ENCODE results near the gene LZTS3. TPM values are rescaled to one million over a fixed set of nuclear protein-coding genes. Genes with fewer than 3 reads are reported as not detected.

Gene LZTS3
- total and polyA plus RNA-seq, 10 donors = 0.64 to 5.5 (median 1.8) TPM

DNA sequence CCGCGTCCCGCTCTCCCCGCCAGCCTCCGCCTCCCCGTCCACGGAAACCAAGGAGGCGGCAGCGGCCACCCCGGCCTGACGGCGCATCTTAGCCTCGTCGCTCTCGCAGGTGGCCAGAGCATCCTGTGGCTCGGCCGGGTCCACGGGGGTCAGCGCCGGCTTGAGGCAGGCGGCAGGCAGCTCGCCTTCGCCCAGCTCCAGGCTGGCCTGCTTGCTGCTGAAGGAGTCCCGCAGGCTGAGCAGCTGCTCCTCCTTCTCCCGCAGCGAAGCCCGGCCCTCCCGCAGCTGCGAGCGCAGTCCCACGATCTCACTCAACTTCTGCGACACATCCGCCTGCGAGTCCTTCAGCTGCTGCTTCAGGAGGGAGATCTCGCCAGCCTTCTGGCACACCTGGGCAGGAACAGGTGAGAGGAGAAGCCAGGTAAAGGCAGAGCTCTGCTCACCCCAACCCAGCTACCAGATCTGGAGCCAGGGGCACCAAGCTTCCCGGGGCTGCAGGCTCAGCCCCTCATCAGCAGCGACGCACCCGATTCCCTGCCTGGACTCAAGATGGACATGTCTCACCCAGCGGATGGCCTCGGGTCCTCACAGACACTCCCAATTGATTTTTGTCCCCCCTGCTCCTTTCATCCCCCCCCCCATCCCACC is 8.5 kb downstream of the LZTS3 start:
- TF ChIP-seq POLR2A (IDR thresholded peaks at IDR 0.05) (no peak), POLR2AphosphoS5 (IDR thresholded peaks at IDR 0.05) (peak in 1 of 3 donors; percentile 1)
- TF ChIP-seq, protein P1, sequence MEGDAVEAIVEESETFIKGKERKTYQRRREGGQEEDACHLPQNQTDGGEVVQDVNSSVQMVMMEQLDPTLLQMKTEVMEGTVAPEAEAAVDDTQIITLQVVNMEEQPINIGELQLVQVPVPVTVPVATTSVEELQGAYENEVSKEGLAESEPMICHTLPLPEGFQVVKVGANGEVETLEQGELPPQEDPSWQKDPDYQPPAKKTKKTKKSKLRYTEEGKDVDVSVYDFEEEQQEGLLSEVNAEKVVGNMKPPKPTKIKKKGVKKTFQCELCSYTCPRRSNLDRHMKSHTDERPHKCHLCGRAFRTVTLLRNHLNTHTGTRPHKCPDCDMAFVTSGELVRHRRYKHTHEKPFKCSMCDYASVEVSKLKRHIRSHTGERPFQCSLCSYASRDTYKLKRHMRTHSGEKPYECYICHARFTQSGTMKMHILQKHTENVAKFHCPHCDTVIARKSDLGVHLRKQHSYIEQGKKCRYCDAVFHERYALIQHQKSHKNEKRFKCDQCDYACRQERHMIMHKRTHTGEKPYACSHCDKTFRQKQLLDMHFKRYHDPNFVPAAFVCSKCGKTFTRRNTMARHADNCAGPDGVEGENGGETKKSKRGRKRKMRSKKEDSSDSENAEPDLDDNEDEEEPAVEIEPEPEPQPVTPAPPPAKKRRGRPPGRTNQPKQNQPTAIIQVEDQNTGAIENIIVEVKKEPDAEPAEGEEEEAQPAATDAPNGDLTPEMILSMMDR (IDR thresholded peaks at IDR 0.05 in 8 of 11, conservative IDR thresholded peaks at IDR 0.05 in 3 of 11) = no peak
- Histone ChIP-seq H3K27me3 (replicated peaks in 1 of 7) (peaks cover 0 to 49% (median 24%) of the 10 kb centered on the region in 7 donors), H3K36me3 (no peaks in the 10 kb centered on the region), H3K4me3 (peak overlapping the region in 3 of 8 donors; percentile 0 to 35 (median 5)), H3K9me3 (no peaks in the 10 kb centered on the region), H3K4me1 (peaks cover 0 to 34% (median 17%) of the 10 kb centered on the region in 6 donors), H3K27ac (peak overlapping the region in 1 of 8 donors; percentile 30)
- DNase-seq = no peak
- intact Hi-C loops (cut with DNase I; ENCODE audit: low total_unique reads) = no loop called here
- WGBS, 5 donors = 73 to 90% (median 82%) methylated on average over 22 to 41 of the region's 41 CpGs

DNA sequence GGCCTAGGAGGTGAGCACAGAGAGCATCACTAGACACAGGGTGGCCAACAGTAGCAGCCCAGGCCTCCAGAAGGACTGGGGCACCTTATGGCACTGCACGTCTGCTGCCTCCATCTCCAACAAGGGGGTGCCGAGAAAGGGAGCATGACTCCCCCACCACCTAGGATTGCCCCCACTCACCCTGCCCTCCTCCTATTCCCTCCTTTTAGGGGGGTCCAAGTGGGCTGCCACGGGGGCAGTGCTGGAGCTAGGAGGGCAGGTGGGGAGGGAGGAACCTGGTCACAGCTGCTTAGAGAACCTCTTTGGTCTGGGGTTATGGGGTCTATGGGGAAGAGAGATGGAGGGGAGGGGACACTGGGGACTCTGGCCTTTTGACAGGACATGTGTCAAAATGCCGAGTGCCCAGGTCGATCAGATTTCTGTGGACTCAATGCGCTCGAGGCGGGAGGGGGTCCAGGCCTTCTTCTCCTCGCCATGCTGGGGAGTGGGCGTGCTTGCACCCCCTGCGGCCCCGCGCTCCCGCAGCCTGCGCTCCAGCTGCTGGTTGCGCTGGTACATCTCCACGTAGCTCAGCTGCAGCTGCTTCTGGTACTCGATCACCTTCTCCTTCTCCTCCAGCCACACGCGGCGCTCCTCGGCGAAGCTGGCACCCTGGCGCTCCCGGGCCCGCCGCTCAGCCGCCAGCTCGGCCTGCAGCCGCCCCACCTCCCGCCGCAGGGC is 9.1 kb downstream of the LZTS3 start:
- Histone ChIP-seq H3K36me3 (no peaks in the 10 kb centered on the region), H3K27ac (no peak overlapping the region), H3K9me3 (no peaks in the 10 kb centered on the region), H3K27me3 (replicated peaks in 1 of 7) (peaks cover 0 to 49% (median 24%) of the 10 kb centered on the region in 7 donors), H3K4me3 (peak overlapping the region in 2 of 8 donors; percentile 0 to 5), H3K4me1 (peaks cover 0 to 35% (median 17%) of the 10 kb centered on the region in 6 donors)
- 79 to 92% (median 86%) methylated on average over 28 to 32 of the region's 32 CpGs for WGBS, 5 donors
- TF ChIP-seq POLR2A (IDR thresholded peaks at IDR 0.05) = no peak
- DNase-seq = no peak
- intact Hi-C loops (cut with DNase I; ENCODE audit: low total_unique reads) = no loop called here

DNA sequence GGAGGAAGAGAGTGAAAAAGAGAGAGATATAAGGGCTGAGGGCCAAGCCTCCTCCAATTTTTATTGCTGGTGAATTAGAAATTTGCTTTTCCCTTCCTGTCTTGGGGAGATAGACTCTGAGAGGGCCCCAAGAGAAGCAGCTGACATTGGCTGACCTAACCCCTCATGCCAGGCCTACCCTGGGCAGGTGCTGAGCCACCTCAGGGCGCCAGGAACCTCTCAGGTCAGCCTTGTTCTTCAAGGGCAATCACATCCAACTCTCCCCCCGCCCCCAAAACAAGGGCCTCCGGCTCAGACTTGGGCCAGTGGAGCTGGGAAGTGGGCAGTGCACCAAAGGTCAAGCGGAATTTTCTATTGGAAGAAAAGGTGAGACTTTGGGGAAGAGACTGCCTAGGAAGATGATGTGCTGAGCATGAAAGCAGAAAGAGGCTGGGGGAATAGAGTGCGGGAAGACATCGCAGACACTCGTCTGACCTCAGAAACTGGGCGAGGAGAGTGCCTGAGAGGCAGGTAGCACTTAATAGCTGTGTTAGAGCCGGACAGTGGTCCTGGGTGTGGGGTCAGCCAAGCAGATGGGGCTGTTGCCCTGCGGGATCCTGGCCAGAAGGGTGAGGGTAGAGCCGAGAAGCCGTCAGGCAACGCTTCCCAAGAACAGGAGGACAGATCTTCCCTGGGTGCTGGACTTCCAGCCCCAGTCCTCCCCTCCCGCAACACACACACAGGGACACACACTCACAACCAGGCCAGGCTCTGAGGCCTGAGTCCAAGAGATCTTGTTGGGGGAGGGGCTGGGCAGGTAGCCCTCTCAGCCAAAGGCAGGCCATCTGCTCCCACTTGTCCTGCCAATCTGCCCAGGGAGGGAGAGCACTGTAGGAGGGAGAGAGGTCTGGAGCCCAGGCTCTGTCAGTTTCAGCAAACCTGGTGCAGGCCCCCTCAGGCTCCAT is 10.0 kb downstream of the LZTS3 start:
- Histone ChIP-seq H3K27me3 (replicated peaks in 1 of 7) (peaks cover 0 to 41% (median 24%) of the 10 kb centered on the region in 7 donors), H3K27ac (no peak overlapping the region), H3K9me3 (no peaks in the 10 kb centered on the region), H3K4me1 (peaks cover 6 to 41% (median 24%) of the 10 kb centered on the region in 6 donors), H3K4me3 (no peak overlapping the region), H3K36me3 (no peaks in the 10 kb centered on the region)
- 89 to 94% (median 92%) methylated on average over 13 to 14 of the region's 14 CpGs for WGBS, 5 donors
- TF ChIP-seq POLR2A (IDR thresholded peaks at IDR 0.05) (no peak), POLR2AphosphoS5 (IDR thresholded peaks at IDR 0.05) (no peak)
- TF ChIP-seq, protein P1 (IDR thresholded peaks at IDR 0.05 in 8 of 11, conservative IDR thresholded peaks at IDR 0.05 in 3 of 11) = no peak
- DNase-seq = no peak
- intact Hi-C loops (cut with DNase I; ENCODE audit: low total_unique reads) = no loop called here

DNA sequence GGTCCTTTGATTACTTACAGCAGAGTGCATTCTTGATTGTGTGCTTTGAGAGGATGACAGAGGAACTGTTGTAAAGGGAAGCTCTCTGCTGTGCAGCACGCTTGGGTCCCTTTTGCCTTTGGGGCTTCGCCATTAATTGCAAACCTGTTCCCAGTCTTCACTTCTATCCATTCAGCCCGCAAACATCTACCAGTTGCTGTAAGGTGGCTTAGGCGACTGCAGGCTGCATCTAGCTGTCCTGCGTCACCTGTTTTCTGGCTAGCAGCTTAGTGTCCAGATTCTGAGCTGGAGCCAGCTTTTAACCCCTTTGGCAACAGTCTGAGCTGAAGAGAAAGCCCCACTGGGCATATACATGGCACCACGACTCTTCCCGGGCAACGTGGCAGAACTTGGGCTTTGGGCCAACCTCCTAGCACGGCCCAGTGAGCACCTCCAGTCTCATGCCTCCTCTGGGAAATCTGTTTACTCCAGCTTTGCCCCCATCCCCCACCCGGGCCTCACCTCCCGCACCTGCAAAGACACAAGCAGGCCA is 11.2 kb downstream of the LZTS3 start:
- peaks cover 18 to 44% (median 33%) of the 10 kb centered on the region in 6 donors for H3K4me1 ChIP-seq
- no peak overlapping the region for H3K27ac ChIP-seq
- 65 to 82% (median 69%) methylated on average over 11 of the region's 11 CpGs for WGBS, 5 donors
- intact Hi-C loops (cut with DNase I; ENCODE audit: low total_unique reads) = no loop called here
- no peaks in the 10 kb centered on the region for H3K36me3 ChIP-seq
- no peak for TF ChIP-seq POLR2A (IDR thresholded peaks at IDR 0.05)
- TF ChIP-seq, protein P1 (IDR thresholded peaks at IDR 0.05 in 8 of 11, conservative IDR thresholded peaks at IDR 0.05 in 3 of 11) = no peak
- no peaks in the 10 kb centered on the region for H3K9me3 ChIP-seq
- H3K27me3 ChIP-seq (replicated peaks in 1 of 7) = peaks cover 0 to 28% (median 11%) of the 10 kb centered on the region in 7 donors
- DNase-seq = no peak
- H3K4me3 ChIP-seq = no peak overlapping the region

Data from spleen (tissue), 11 donors.